ENCODE measurements around the gene PXDN.

GRCh38 chr2:1631292-1632001 is 112.9 kb downstream of the PXDN start:
- no peak for TF ChIP-seq ZBTB7A (tag by site-specific recombination; IDR thresholded peaks at IDR 0.05; ENCODE audit: low read depth)
- TF ChIP-seq ZNF549 (tag by site-specific recombination; IDR thresholded peaks at IDR 0.05), result no peak
- TF ChIP-seq CTCF (tag by site-specific recombination; IDR thresholded peaks at IDR 0.05), result no peak

All from HEK293 (cell line).